CMK (cell line): ENCODE data around the gene BNC2.

Experiments
- DNase-seq: peaks from one replicate; pipeline ENCODE4 v3.0.0-alpha.2; 2010; ENCODE audit warnings: low read depth

BNC2 gene

GRCh38 chr9:16869882-16870595 lies 431 bp downstream of the BNC2 start:
- no peak for DNase-seq

GRCh38 chr9:16869131-16869881 lies 1.2 kb downstream of the BNC2 start:
- DNase-seq: no peak

- DNase-seq: no peak
Observed at GRCh38 chr9:16868701-16869100, 1.8 kb downstream of the BNC2 start.

- no peak for DNase-seq
Observed at GRCh38 chr9:16867576-16868311, 2.7 kb downstream of the BNC2 start.

- no peak for DNase-seq
Observed at GRCh38 chr9:16866587-16866986, 3.9 kb downstream of the BNC2 start.

GRCh38 chr9:16864649-16865434 lies 5.6 kb downstream of the BNC2 start:
- DNase-seq: no peak

GRCh38 chr9:16848179-16848578 lies 22.3 kb downstream of the BNC2 start:
- DNase-seq: no peak

- DNase-seq: no peak
Observed at GRCh38 chr9:16846986-16847385, 23.5 kb downstream of the BNC2 start.

GRCh38 chr9:16846367-16846766 lies 24.1 kb downstream of the BNC2 start:
- no peak for DNase-seq

- no peak for DNase-seq
Observed at GRCh38 chr9:16834817-16835216, 35.7 kb downstream of the BNC2 start.

- no peak for DNase-seq
Observed at GRCh38 chr9:16833296-16833835, 37.1 kb downstream of the BNC2 start.

- DNase-seq: no peak
Observed at GRCh38 chr9:16832101-16832500, 38.4 kb downstream of the BNC2 start.

GRCh38 chr9:16830806-16831205 lies 39.7 kb downstream of the BNC2 start:
- no peak for DNase-seq

GRCh38 chr9:16828340-16829281 lies 41.9 kb downstream of the BNC2 start:
- DNase-seq: no peak

GRCh38 chr9:16825971-16826625 lies 44.4 kb downstream of the BNC2 start:
- DNase-seq: no peak

- DNase-seq: no peak
Observed at GRCh38 chr9:16825331-16825725, 45.1 kb downstream of the BNC2 start.

- no peak for DNase-seq
Observed at GRCh38 chr9:16824545-16825330, 45.7 kb downstream of the BNC2 start.

- no peak for DNase-seq
Observed at GRCh38 chr9:16823906-16824305, 46.6 kb downstream of the BNC2 start.

- no peak for DNase-seq
Observed at GRCh38 chr9:16821344-16821743, 49.1 kb downstream of the BNC2 start.
